ENCODE results near the gene CCHCR1.
A peak's percentile ranks its signal among the peaks of the same experiment; 100 is the strongest.
"Not testable (repeated sequence)": the region's sequence is repeated elsewhere in the genome, so short reads cannot be mapped to it uniquely, and the experiment has no call there.

CCHCR1 gene

DNA sequence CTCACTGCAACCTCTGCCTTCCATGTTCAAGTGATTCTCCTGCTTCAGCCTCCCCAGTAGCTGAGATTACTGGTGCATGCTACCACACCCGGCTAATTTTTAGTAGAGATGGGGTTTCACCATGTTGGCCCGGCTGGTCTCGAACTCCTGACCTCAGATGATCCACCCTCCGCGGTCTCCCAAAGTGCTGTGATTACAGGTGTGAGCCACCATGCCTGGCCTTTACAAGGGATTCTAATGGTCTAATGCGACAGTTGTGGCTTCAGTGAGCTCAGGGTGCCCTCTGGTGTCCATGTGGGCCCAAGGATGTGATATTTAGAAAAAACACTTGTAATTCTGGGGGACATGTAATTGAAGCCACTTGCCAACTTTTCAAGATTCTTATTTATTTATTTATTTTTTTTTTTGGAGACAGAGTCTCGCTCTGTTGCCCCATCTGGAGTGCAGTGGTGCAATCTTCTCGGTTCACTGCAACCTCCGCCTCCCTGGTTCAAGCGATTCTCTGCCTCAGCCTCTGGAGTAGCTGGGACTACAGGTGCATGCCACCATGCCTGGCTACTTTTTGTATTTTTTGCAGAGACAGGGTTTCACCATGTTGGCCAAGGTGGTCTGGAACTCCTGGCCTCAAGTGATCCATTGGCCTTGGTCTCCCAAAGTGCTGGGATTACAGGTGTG, 35.0 kb upstream of the CCHCR1 start:
- H3K4me1 Mint-ChIP-seq: peaks cover 11 to 15% of the 10 kb centered on the region in 2 donors
- not testable (repeated sequence) for H3K36me3 Mint-ChIP-seq, H3K27ac Mint-ChIP-seq, H3K4me3 Mint-ChIP-seq, H3K27me3 Mint-ChIP-seq, H3K9me3 Mint-ChIP-seq
- DNase-seq (peak; percentile 41), ATAC-seq (replicated peaks) (peak; percentile 49 to 51)

DNA sequence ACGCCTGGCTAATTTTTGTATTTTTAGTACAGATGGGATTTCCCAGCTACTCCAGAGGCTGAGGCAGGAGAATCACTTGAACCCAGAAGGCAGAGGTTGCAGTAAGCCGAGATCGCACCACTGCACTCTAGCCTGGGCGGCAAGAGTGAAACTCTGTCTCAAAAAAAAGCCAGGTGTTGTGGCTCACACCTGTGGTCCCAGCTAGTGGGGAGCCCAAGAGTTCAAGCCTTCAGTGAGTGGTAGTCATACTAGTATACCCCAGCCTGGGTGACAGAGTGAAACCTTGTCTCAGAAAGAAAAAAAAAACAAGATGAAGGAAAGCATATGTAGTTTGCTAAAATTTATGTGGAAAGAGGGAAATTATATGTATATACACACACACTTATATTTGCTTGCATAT, 32.9 kb upstream of the CCHCR1 start:
- H3K4me1 Mint-ChIP-seq: peaks cover 19 to 28% of the 10 kb centered on the region in 2 donors
- DNase-seq (no peak), ATAC-seq (replicated peaks) (peak; percentile 51 to 57)
- no peaks in the 10 kb centered on the region for H3K36me3 Mint-ChIP-seq
- H3K27me3 Mint-ChIP-seq: no peaks in the 10 kb centered on the region
- no peak overlapping the region for H3K27ac Mint-ChIP-seq
- H3K4me3 Mint-ChIP-seq: no peak overlapping the region
- H3K9me3 Mint-ChIP-seq: no peaks in the 10 kb centered on the region

DNA sequence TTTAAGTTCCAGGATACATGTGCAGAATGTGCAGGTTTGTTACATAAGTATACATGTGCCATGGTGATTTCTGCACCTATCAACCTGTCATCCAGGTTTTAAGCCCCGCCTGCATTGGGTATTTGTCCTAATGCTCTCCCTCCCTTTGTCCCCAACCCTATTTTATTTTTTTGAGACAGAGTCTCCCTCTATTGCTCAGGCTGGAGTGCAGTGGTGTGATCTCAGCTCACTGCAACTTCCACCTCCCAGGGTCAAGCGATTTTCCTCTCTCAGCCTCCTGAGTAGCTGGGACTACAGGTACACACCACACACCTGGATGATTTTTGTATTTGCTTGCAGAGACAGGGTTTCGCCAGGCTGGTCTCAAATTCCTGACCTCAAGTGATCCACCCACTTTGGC, 31.6 kb upstream of the CCHCR1 start:
- ATAC-seq (replicated peaks); H3K36me3 Mint-ChIP-seq; H3K4me3 Mint-ChIP-seq; H3K27me3 Mint-ChIP-seq; H3K9me3 Mint-ChIP-seq; DNase-seq; H3K27ac Mint-ChIP-seq: not testable (repeated sequence)
- H3K4me1 Mint-ChIP-seq: peaks cover 17 to 24% of the 10 kb centered on the region in 2 donors

DNA sequence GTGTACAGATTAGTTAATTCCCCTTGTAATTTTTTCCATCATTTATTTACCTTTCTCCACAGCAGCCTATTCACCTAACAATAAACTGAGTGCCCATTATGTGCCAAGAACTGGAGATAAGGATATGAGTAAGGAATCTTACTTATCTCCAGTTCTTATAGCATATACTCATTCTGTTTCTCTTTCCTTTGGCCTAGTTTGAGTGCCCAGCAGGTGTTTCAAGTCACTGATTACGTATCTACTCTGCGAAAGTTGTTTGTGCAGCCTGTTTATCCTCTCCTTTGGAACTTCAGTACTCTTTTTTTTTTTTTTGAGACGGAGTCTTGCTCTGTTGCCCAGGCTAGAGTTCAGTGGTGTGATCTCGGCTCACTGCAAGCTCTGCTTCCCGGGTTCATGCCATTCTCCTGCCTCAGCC, 30.2 kb upstream of the CCHCR1 start:
- peaks cover 14 to 24% of the 10 kb centered on the region in 2 donors for H3K4me1 Mint-ChIP-seq
- no peak for DNase-seq

DNA sequence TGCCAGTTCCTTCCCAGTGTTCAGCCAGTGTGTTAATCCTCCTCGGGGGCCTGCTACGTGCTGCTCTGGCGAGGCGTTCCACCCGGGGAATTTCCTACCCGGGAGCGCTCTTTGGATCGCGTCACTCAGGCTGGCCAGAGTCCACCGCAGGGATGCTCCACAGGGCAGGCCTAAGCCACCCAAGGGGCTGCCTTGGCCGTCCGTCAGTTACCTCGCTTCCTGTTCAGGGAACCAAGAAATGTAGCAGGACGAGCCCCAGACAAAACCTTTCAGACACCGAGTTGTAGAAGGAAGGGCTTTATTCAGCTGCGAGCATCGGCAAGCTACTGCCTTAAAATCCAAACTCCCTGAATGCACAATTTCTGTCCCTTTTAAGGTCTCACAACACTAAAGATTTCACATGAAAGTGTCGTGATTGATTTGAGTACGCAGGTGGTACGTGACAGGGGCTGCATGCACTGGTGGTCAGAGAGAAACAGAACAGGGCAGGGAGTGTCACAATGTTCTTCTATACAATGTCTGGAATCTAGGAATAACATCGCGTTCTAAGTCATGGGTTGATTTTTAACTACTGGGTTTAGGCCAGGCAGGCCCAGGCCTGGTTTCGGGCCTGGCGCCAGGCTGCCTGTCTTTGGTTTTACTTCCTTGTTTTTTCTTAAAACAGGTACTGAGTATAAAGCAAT, 28.6 kb upstream of the CCHCR1 start:
- Mint-ChIP-seq H3K4me1 (peaks cover 13 to 24% of the 10 kb centered on the region in 2 donors), H3K27me3 (no peaks in the 10 kb centered on the region), H3K4me3 (peak overlapping the region; percentile 9 to 25), H3K36me3 (no peaks in the 10 kb centered on the region), H3K27ac (peak overlapping the region; percentile 93), H3K9me3 (no peaks in the 10 kb centered on the region)
- ATAC-seq (replicated peaks) (peak in 1 of 2 donors; percentile 27), DNase-seq (no peak)

More for the DNA sequence above, 30.2 kb upstream of the CCHCR1 start:
- H3K4me3 Mint-ChIP-seq: no peak overlapping the region
- ATAC-seq (replicated peaks): no peak
- H3K27me3 Mint-ChIP-seq: no peaks in the 10 kb centered on the region
- no peaks in the 10 kb centered on the region for H3K9me3 Mint-ChIP-seq
- no peak overlapping the region for H3K27ac Mint-ChIP-seq
- no peaks in the 10 kb centered on the region for H3K36me3 Mint-ChIP-seq

DNA sequence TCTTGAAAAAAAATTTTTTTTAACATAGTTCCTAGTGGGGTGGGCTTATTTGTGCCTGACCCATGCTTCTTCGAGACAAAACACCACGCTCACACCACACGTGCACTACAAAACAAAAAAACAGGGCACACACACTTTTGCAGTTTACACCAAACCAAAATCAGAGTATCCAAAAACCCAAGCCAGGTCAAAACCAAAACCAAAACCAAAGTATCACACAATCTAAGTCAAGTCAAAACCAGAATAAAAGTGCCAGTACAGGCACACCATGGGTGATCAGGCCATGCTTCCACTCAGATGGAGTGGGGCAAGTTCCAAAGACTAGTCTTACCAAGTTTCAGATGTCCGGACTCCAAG, 28.1 kb upstream of the CCHCR1 start:
- H3K27me3 Mint-ChIP-seq; H3K36me3 Mint-ChIP-seq; ATAC-seq (replicated peaks); H3K9me3 Mint-ChIP-seq; H3K4me3 Mint-ChIP-seq; DNase-seq: not testable (repeated sequence)
- Mint-ChIP-seq H3K4me1 (peaks cover 14 to 25% of the 10 kb centered on the region in 2 donors), H3K27ac (peak overlapping the region; percentile 93)

DNA sequence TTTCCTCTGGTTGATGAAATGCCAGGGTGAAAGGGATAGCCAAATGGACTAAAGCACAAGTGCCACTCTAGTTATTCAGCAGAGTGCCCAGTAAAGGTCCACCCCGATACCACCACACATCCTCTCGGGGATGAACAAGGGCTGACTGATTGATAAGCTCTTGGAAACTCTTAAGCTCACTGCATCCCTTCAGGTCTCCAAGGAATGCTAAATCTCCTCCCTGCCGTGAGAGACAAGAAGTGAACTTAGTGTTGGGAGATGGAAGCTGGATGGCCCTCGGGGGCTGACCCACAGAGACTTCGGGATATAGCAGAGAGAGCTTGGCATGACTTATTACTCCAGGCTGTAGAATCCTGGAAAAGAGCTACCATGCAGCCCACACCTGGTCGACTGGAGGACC, 26.3 kb upstream of the CCHCR1 start:
- DNase-seq; H3K36me3 Mint-ChIP-seq; ATAC-seq (replicated peaks); H3K27ac Mint-ChIP-seq; H3K27me3 Mint-ChIP-seq; H3K9me3 Mint-ChIP-seq; H3K4me3 Mint-ChIP-seq: not testable (repeated sequence)
- H3K4me1 Mint-ChIP-seq: peaks cover 24 to 36% of the 10 kb centered on the region in 2 donors

DNA sequence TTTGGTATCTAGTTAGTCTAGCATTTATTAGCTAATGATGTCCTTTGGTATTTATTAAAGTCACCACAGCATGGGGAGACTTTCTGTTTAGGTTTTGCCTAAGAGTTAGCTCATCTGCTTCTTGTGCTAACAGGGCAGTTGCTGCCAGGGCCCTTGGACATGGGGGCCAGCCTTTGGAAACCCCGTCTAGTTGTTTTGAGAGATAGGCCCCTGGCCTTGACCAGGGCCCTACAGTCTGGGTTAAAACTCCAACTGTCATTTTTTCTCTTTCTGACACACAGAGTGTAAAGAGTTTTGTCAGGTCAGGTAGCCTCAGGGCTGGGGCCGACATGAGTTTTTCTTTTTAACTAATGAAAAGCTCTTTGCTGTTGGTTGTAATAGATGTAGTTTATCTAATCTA, 25.7 kb upstream of the CCHCR1 start:
- not testable (repeated sequence) for H3K9me3 Mint-ChIP-seq; H3K27ac Mint-ChIP-seq; H3K4me3 Mint-ChIP-seq; H3K27me3 Mint-ChIP-seq; DNase-seq; ATAC-seq (replicated peaks); H3K36me3 Mint-ChIP-seq
- H3K4me1 Mint-ChIP-seq: peaks cover 27 to 40% of the 10 kb centered on the region in 2 donors

DNA sequence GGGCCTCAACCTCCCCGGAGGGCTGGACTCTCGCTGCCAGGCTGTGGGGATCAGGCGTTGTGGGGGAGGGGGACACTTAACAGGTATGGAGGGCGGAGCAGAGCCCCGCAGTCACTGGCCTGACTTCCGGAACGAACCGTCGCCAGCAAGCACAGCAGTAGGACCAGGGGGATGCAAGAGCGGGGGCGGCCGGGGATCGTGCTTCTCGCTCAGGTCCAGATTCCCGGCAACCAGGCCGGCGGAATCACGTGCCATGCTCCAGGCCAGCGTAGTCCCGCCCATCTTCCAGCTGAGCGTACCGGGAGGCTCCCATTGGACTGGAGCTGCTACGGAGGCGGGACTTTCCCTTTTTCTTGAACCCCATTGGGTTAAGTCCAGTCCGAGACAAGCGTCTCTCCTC, 22.9 kb upstream of the CCHCR1 start:
- peaks cover 0 to 4% of the 10 kb centered on the region in 2 donors for H3K36me3 Mint-ChIP-seq
- H3K27ac Mint-ChIP-seq: peak overlapping the region; percentile 94
- peak overlapping the region; percentile 88 to 94 for H3K4me3 Mint-ChIP-seq
- H3K9me3 Mint-ChIP-seq: no peaks in the 10 kb centered on the region
- peaks cover 18 to 19% of the 10 kb centered on the region in 2 donors for H3K4me1 Mint-ChIP-seq
- H3K27me3 Mint-ChIP-seq: no peaks in the 10 kb centered on the region
- peak; percentile 84 for DNase-seq
- ATAC-seq (replicated peaks): peak; percentile 98 to 99

DNA sequence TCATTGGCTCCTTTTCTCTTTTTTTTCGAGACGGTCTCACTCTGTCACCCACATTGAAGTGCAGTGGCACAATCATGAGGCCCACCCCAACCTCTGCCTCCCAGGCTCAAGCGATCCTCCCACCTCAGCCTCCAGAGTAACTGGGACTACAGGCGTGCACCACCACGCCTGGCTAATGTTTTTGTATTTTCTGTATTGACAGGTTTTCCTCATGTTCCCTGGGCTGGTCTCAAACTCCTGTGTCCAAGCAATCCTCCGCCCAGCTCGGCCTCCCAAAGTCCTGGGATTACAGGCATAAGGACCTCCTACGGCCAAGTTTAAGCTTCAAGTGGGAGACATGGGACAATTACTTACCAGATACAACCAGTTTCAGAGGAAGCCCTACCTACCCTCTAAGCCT, 22.3 kb upstream of the CCHCR1 start:
- Mint-ChIP-seq H3K4me3 (peak overlapping the region; percentile 88 to 94), H3K9me3 (no peaks in the 10 kb centered on the region), H3K27ac (peak overlapping the region; percentile 94), H3K27me3 (no peaks in the 10 kb centered on the region), H3K36me3 (peaks cover 0 to 4% of the 10 kb centered on the region in 2 donors), H3K4me1 (peaks cover 17 to 19% of the 10 kb centered on the region in 2 donors)
- ATAC-seq (replicated peaks) (no peak), DNase-seq (no peak)

DNA sequence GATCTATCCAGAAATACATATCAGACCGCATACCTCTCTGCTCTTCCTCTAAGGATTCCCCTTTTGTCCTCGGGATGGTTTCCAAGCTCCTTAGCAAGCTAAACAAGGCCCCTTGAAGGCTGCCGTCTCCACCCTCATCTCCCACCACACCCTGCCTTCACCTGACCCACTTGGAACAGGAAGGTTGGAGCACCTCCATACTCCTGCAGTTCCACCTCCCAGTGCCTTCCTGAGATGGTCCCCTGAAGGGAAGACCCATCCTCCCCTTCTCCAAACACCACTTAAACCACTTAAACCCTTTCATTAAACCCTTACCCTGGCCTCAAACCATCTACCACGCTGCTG, 21.4 kb upstream of the CCHCR1 start:
- H3K4me3 Mint-ChIP-seq: no peak overlapping the region
- ATAC-seq (replicated peaks): no peak
- no peak overlapping the region for H3K27ac Mint-ChIP-seq
- H3K36me3 Mint-ChIP-seq: peaks cover 0 to 4% of the 10 kb centered on the region in 2 donors
- peaks cover 17 to 19% of the 10 kb centered on the region in 2 donors for H3K4me1 Mint-ChIP-seq
- H3K27me3 Mint-ChIP-seq: no peaks in the 10 kb centered on the region
- no peak for DNase-seq
- no peaks in the 10 kb centered on the region for H3K9me3 Mint-ChIP-seq

DNA sequence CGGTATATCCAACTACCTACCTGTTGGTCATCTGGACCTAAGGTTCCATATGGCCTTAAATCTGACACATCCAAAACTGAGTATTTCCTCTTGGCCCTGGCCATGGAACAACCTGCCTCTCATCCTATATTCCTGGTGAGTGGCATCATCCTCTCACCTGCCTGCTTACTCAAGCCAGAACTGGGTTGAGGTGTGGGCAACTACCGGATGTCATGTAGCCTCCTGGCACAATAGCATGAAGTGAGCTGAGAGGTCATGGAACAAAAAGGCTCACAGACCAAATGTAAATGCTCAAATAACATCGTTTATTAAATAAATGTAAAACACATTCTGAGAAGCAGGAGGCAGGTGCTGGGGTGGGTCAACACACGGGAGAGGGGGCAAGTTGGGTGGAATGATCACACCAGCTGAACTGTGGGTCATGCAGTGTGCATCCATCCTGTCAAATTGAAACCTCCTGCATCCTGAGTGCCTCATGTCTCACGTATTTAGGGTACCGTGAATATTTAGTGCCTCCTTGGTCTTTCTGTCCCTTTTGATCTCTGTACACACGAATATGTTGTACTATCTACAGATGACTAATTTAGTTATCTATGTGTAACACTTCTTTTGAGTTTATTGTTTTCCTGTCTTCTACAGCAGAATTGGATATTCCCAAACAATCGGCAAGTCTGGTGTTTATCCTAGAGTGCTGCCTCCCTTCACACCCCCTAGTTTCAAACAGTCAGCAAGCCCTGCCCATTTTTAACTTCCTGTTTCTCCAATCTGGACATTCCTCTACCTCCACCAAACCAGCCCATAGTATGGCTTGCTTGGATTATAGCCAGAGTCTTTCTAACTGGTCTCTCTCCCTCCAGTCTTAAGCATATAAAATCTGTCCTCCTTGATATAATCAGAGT, 20.8 kb upstream of the CCHCR1 start:
- Mint-ChIP-seq H3K4me1 (peaks cover 17 to 19% of the 10 kb centered on the region in 2 donors), H3K4me3 (no peak overlapping the region), H3K36me3 (peaks cover 0 to 4% of the 10 kb centered on the region in 2 donors), H3K9me3 (no peaks in the 10 kb centered on the region), H3K27ac (peak overlapping the region; percentile 2), H3K27me3 (no peaks in the 10 kb centered on the region)
- DNase-seq (no peak), ATAC-seq (replicated peaks) (peak in 1 of 2 donors; percentile 17)

DNA sequence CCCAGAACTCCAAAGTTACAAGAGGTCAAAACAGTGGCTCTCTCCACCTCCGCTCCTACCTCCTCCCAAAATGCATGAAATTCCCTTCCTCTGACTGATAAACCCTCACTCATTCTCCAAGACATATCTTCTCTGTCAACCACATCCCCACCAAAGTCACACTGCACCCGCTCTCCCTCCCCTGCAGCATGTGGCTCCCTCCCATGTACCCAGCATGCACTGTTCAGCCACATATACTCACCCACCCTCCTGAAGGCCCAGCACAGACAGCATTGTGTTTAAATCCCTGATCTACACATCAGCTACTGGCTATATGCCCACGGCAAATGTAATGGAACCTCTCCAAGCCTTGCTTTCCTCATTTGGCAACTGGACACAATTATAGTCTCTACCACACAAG, 18.4 kb upstream of the CCHCR1 start:
- ATAC-seq (replicated peaks): no peak
- DNase-seq: no peak
- no peaks in the 10 kb centered on the region for H3K9me3 Mint-ChIP-seq
- peaks cover 17 to 19% of the 10 kb centered on the region in 2 donors for H3K4me1 Mint-ChIP-seq
- peaks cover 0 to 4% of the 10 kb centered on the region in 2 donors for H3K36me3 Mint-ChIP-seq
- H3K27ac Mint-ChIP-seq: no peak overlapping the region
- H3K4me3 Mint-ChIP-seq: no peak overlapping the region
- no peaks in the 10 kb centered on the region for H3K27me3 Mint-ChIP-seq

DNA sequence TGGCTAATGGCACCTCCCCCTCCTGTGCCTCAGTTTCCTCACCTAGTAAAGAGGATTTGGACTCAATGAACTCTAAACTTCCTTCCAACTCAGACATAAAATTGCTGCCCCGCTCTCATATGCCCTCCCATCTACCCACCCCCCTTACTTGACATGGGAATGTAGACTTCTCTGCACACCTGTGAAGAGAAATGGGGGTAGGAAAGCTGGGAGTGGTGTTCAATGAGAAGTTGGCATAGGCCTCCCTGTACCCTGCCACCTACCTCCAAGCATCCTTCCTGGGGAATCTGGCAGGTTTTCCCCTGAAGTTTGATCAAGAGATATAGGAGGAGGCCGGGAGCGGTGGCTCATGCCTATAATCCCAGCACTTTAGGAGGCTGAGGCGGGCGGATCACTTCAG, 16.8 kb upstream of the CCHCR1 start:
- Mint-ChIP-seq H3K4me3 (no peak overlapping the region), H3K27me3 (no peaks in the 10 kb centered on the region), H3K27ac (no peak overlapping the region), H3K36me3 (peaks cover 0 to 4% of the 10 kb centered on the region in 2 donors), H3K9me3 (no peaks in the 10 kb centered on the region), H3K4me1 (peaks cover 6 to 10% of the 10 kb centered on the region in 2 donors)
- no peak for DNase-seq
- no peak for ATAC-seq (replicated peaks)
